NOMO-1 (cell line): ENCODE results near the gene IQCN.
"Not testable (repeated sequence)": the region's sequence is repeated elsewhere in the genome, so short reads cannot be mapped to it uniquely, and the experiment has no call there.

Experiments used
- DNase-seq, 2 experiments: peaks; one replicate each; lab custom pipeline; 2025; ENCODE audit not compliant: unreplicated experiment in 2 of 2; lab: John Stamatoyannopoulos, UW

The IQCN gene

GRCh38 chr19:18218159-18218558 lies 56.1 kb downstream of the IQCN start:
- DNase-seq = no peak

- no peak for DNase-seq
Measured at GRCh38 chr19:18216789-18217188, 57.5 kb downstream of the IQCN start.

DNA sequence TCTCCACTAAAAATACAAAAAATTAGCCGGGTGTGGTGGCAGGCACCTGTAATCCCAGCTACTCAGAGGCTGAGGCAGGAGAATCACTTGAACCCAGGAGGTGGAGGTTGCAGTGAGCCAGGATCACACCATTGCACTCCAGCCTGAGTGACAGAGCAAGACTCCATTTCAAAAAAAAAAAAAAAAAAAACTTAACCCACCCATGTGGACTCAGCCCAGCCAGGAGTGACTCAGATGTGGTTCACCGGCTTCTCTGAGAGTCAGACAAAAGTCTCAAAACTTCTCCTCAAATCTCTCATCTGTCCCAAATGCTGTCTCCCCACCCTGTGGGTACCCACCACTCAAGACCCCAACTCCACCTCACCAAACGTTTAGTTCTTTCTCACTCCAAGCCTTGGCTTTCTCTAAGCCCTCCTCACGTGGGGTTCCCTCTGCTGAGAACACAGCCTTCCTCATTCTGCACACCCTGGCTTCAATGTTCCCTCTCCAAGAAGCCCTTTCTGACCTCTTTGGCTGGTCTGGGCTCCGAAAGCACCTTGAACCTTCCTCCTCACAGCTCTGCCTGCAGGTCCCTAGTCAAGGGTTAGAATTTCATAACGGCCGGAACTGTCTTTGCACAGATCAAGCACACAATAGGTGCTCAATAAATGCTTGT lies 59.3 kb downstream of the IQCN start:
- no peak for DNase-seq

DNA sequence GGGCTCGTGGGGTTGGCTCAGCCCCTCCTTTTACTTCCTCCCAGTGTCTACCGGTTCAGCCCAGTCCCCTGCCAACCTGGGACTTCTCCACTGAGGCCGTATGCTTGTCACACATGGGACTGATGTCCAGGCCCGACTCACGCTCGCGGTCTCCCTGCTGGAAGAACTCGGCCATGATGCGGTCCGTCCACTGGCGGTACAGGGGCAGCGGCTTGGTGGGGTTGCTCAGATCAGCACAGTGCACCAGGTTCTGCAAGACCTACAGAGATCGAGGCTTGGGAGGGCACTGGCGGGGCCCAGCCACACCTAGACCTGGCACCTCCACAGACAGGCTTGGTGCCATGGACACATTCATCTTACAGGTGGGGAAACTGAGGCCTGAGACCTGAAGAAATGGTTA lies 62.6 kb downstream of the IQCN start:
- no peak for DNase-seq

DNA sequence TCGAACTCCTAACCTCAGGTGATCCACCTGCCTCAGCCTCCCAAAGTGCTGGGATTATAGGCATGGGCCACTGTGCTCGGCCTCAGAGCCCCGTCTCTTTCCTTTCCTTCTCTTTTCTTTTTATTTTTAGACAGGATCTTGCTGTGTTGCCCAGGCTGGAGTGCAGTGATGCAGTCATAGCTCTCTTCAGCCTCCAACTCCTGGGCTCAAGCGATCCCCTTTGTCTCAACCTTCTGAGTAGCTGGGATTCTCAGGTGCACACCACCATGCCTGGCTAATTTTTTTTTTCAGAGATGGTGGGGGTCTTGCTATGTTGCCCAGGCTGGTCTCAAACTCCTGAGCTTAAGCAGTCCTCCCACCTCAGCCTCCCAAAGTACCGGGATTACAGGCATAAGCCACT lies 64.3 kb downstream of the IQCN start:
- not testable (repeated sequence) for DNase-seq

GRCh38 chr19:18208098-18208951 lies 65.9 kb downstream of the IQCN start:
- peak in 1 of 2 experiments; percentile 31 for DNase-seq
